ENCODE results near the gene COX7A1. TPM values are rescaled to one million over a fixed set of nuclear protein-coding genes. Genes with fewer than 3 reads are reported as not detected.

The COX7A1 gene
- total RNA-seq, 1 donor from 2014 or later: 2,839 TPM

DNA sequence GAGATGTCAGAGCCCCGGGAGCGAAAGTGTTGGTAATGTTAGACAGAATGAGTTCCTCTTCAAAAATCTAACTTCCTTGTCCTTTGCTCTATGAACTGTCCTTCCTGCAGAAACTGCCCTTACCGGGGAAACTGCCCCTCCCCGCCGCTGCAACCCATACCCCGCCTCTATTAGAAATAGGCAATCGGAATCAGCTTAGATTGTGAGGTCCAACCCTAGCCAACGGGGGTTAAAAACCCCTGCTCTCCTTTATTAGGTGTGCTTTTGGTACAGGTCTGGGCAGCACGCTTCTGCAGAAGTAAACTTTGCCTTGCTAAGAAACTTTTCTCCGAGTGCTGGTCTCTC is 23.9 kb downstream of the COX7A1 start:
- TF ChIP-seq, protein P1, sequence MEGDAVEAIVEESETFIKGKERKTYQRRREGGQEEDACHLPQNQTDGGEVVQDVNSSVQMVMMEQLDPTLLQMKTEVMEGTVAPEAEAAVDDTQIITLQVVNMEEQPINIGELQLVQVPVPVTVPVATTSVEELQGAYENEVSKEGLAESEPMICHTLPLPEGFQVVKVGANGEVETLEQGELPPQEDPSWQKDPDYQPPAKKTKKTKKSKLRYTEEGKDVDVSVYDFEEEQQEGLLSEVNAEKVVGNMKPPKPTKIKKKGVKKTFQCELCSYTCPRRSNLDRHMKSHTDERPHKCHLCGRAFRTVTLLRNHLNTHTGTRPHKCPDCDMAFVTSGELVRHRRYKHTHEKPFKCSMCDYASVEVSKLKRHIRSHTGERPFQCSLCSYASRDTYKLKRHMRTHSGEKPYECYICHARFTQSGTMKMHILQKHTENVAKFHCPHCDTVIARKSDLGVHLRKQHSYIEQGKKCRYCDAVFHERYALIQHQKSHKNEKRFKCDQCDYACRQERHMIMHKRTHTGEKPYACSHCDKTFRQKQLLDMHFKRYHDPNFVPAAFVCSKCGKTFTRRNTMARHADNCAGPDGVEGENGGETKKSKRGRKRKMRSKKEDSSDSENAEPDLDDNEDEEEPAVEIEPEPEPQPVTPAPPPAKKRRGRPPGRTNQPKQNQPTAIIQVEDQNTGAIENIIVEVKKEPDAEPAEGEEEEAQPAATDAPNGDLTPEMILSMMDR (IDR thresholded peaks at IDR 0.05; ENCODE audit: borderline replicate concordance): no peak
- peak; percentile 39 for DNase-seq
- H3K9me3 ChIP-seq (replicated peaks): no peaks in the 10 kb centered on the region
- H3K27ac ChIP-seq (replicated peaks): peak overlapping the region; percentile 94
- peak overlapping the region; percentile 65 for H3K4me3 ChIP-seq
- intact Hi-C loops (cut with micrococcal nuclease): no loop called here
- H3K27me3 ChIP-seq (ENCODE audit: low read depth): no peaks in the 10 kb centered on the region
- peaks cover 26% of the 10 kb centered on the region for H3K36me3 ChIP-seq
- H3K4me1 ChIP-seq: peaks cover 26% of the 10 kb centered on the region

DNA sequence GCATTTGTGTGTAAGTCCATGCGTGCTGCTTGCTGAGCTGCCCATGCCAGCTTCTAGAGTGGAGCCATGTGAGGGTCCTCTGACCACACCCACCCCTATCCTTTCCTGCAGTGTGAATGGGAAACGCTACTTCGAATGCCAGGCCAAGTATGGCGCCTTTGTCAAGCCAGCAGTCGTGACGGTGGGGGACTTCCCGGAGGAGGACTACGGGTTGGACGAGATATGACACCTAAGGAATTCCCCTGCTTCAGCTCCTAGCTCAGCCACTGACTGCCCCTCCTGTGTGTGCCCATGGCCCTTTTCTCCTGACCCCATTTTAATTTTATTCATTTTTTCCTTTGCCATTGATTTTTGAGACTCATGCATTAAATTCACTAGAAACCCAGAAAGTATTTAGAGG is 26.7 kb downstream of the COX7A1 start:
- DNase-seq: no peak
- Histone ChIP-seq H3K27ac (replicated peaks) (no peak overlapping the region), H3K4me1 (peaks cover 21% of the 10 kb centered on the region), H3K9me3 (replicated peaks) (no peaks in the 10 kb centered on the region), H3K36me3 (peaks cover 48% of the 10 kb centered on the region), H3K4me3 (no peak overlapping the region), H3K27me3 (ENCODE audit: low read depth) (no peaks in the 10 kb centered on the region)
- intact Hi-C loops (cut with micrococcal nuclease): no loop called here
- TF ChIP-seq, protein P1 (IDR thresholded peaks at IDR 0.05; ENCODE audit: borderline replicate concordance): no peak

DNA sequence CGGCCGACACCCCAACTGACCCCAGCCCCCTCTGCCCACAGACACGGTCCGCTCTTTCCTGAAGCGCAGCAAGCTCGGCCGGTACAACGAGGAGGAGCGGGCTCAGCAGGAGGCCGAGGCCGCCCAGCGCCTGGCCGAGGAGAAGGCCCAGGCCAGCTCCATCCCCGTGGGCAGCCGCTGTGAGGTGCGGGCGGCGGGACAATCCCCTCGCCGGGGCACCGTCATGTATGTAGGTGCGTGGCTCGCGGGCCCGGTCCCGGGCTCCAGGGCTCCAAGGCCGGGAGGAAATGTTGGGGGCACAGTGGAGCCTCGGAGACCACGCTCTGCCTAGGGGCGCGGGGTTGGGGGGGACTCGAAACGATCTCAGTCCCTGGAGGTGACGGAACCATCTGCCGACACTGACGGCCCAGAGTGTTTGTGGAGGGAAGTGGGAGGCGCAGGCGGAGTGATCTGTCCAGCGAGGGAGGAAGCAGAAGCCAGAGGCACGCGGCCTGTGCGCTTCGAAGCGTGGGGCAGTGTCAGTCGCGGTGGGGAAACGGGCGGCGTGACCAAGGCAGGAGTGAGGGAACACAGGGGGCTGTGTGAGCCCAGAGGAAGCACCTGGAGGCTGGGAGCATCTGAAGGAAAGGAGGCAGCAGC is 30.6 kb downstream of the COX7A1 start:
- no peak overlapping the region for H3K4me3 ChIP-seq
- no peak for DNase-seq
- H3K9me3 ChIP-seq (replicated peaks): no peaks in the 10 kb centered on the region
- no peaks in the 10 kb centered on the region for H3K27me3 ChIP-seq (ENCODE audit: low read depth)
- TF ChIP-seq, protein P1 (IDR thresholded peaks at IDR 0.05; ENCODE audit: borderline replicate concordance): no peak
- peaks cover 7% of the 10 kb centered on the region for H3K4me1 ChIP-seq
- peaks cover 70% of the 10 kb centered on the region for H3K36me3 ChIP-seq
- intact Hi-C loops (cut with micrococcal nuclease): no loop called here
- H3K27ac ChIP-seq (replicated peaks): no peak overlapping the region

DNA sequence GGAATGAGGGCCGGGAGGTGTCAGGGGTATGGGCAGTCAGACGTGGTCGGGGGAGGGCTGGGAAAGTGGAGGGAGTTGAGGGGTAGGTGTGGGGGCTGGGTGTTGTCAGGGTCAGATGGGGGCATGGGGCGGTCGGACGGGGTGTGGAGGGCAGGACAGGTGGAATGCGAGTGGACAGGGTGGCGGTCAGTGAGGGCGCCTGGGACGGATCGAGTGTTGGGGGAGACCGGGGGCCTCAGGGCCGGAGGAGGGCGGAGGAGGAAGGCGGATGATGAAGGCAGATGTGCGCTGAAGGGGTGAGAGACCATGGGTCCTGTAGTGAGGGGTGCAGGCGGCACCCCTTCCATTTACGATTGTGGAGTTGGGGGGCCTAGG is 31.3 kb downstream of the COX7A1 start:
- Histone ChIP-seq H3K27ac (replicated peaks) (no peak overlapping the region), H3K27me3 (ENCODE audit: low read depth) (no peaks in the 10 kb centered on the region), H3K9me3 (replicated peaks) (no peaks in the 10 kb centered on the region), H3K4me1 (peaks cover 14% of the 10 kb centered on the region), H3K36me3 (peaks cover 69% of the 10 kb centered on the region), H3K4me3 (no peak overlapping the region)
- TF ChIP-seq, protein P1 (IDR thresholded peaks at IDR 0.05; ENCODE audit: borderline replicate concordance): no peak
- intact Hi-C loops (cut with micrococcal nuclease): no loop called here
- no peak for DNase-seq

DNA sequence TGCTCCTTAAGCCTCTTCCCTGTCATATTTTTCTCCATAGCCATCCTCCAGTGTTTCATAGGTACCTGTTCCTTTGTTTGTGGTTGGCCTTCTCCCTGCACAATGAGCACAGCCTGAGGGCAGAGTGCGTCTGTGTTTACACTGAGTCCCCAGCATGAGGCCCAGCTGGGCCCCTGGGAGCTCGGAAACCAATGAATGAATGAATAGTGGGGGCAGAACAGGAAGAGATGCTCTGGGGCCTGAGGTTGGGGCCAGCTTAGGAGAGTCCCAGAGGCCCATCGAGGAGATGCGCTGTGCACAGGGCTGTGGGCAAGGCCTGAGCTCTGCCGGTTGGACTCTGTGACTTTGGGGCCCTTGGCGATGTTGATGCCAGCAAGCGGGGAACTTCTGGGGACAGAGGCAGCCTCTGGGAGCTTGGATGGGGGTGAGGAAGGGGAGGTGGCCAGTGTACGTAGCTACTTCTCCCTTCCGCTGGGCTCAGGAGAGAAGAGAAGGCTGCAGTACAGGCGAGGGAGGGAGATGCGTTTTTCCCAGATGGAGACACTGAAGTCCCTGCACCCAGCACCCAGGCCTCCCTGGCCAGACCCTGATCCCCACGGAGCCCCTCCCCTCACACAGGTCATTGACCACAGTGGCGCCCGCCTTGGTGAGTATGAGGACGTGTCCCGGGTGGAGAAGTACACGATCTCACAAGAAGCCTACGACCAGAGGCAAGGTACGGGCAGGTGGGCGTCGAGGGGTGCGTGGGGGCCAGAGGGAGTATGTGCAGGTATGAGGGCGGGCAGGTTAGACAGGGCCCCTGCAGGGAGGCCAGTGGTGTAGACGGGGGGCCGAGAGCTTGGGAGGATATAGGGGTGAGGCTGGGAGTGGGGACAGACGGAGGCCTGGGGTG is 31.9 kb downstream of the COX7A1 start:
- Histone ChIP-seq H3K27me3 (ENCODE audit: low read depth) (no peaks in the 10 kb centered on the region), H3K4me1 (peaks cover 20% of the 10 kb centered on the region), H3K27ac (replicated peaks) (no peak overlapping the region), H3K36me3 (peaks cover 63% of the 10 kb centered on the region), H3K9me3 (replicated peaks) (no peaks in the 10 kb centered on the region), H3K4me3 (no peak overlapping the region)
- intact Hi-C loops (cut with micrococcal nuclease): no loop called here
- TF ChIP-seq, protein P1 (IDR thresholded peaks at IDR 0.05; ENCODE audit: borderline replicate concordance): no peak
- no peak for DNase-seq

Measured in left ventricle myocardium inferior (tissue), 1 donor.